Tibial artery (tissue), 4 donors: ENCODE results near the gene ATP6V0E2.

ENCODE experiments used
- DNase-seq, 2 donors: peaks; one replicate each; pipeline ENCODE4 v3.0.0-alpha.2; 2019
- H3K27ac ChIP-seq, 2 donors: fragments of 200-600 bp; sonication (generic) in 1 of 2; 1 replicate in 1 of 2; 2 replicates in 1 of 2; pipeline ENCODE4 v1.5.1; 2018 to 2019; ENCODE audit warnings: mild to moderate bottlenecking in 1 of 2
- H3K27me3 ChIP-seq, 2 donors: fragments of 200-600 bp; sonication (generic) in 1 of 2; one replicate each; pipeline versions ENCODE4 v1.5.1 to v1.6.0; 2016 to 2019
- H3K36me3 ChIP-seq, 3 donors: fragments of 200-600 bp; sonication (generic) in 2 of 3; one replicate each; pipeline ENCODE4 v1.5.1; 2016 to 2019; ENCODE audit warnings: mild to moderate bottlenecking in 2 of 3
- H3K4me1 ChIP-seq, 4 donors: fragments of 200-600 bp; sonication (generic) in 2 of 4; 1 replicate in 3 of 4; 2 replicates in 1 of 4; pipeline ENCODE4 v1.5.1; 2016 to 2019
- H3K4me3 ChIP-seq, 2 donors: fragments of 200-600 bp; sonication (generic) in 1 of 2; 1 replicate in 1 of 2; 2 replicates in 1 of 2; pipeline ENCODE4 v1.5.1; 2018 to 2019; ENCODE audit warnings: mild to moderate bottlenecking in 2 of 2
- H3K9me3 ChIP-seq, 3 donors: fragments of 200-600 bp; sonication (generic) in 1 of 3; one replicate each; pipeline ENCODE4 v1.5.1; 2016 to 2019
- CTCF ChIP-seq, 2 experiments: fragments of 200-600 bp in 1 of 2; fragments of 450-650 bp in 1 of 2; IDR thresholded peaks; one replicate each; pipeline ENCODE4 v1.5.1; 2017 to 2019; ENCODE audit warnings: antibody characterized with exemption in 2 of 2, mild to moderate bottlenecking in 1 of 2, moderate library complexity in 1 of 2
- intact Hi-C: fragments of 100-400 bp; cut with DNase I; formaldehyde crosslinking; loops from one replicate; pipeline ENCODE4 v1.15.0; 2023; ENCODE audit warnings: low total_unique reads

The ATP6V0E2 gene

GRCh38 chr7:149873970-149874643 lies 338 bp downstream of the ATP6V0E2 start:
- Histone ChIP-seq H3K27ac (peak overlapping the region; percentile 83 to 89), H3K9me3 (no peaks in the 10 kb centered on the region), H3K27me3 (no peaks in the 10 kb centered on the region), H3K4me1 (peaks cover 0 to 15% (median 12%) of the 10 kb centered on the region in 4 donors), H3K36me3 (peaks cover 0 to 3% (median 0%) of the 10 kb centered on the region in 3 donors), H3K4me3 (peak overlapping the region; percentile 82)
- intact Hi-C loops = loop anchor here (5.0 kb wide), 1 partner anchor 37 kb away; the partner anchor contains the start of gene ZNF862
- DNase-seq = no peak
- no peak for TF ChIP-seq CTCF (IDR thresholded peaks at IDR 0.05)

GRCh38 chr7:149874644-149875028 lies 867 bp downstream of the ATP6V0E2 start:
- DNase-seq = no peak
- H3K4me3 ChIP-seq = peak overlapping the region; percentile 82
- no peak overlapping the region for H3K27ac ChIP-seq
- H3K4me1 ChIP-seq = peaks cover 0 to 15% (median 12%) of the 10 kb centered on the region in 4 donors
- intact Hi-C loops = loop anchor here (5.0 kb wide), 1 partner anchor 37 kb away; the partner anchor contains the start of gene ZNF862
- no peak for TF ChIP-seq CTCF (IDR thresholded peaks at IDR 0.05)
- no peaks in the 10 kb centered on the region for H3K9me3 ChIP-seq
- H3K36me3 ChIP-seq = peaks cover 0 to 8% (median 0%) of the 10 kb centered on the region in 3 donors
- H3K27me3 ChIP-seq = no peaks in the 10 kb centered on the region

- TF ChIP-seq CTCF (IDR thresholded peaks at IDR 0.05) = no peak
- DNase-seq = no peak
- Histone ChIP-seq H3K4me3 (no peak overlapping the region), H3K27ac (no peak overlapping the region), H3K36me3 (peaks cover 0 to 13% (median 0%) of the 10 kb centered on the region in 3 donors), H3K4me1 (peaks cover 0 to 15% (median 12%) of the 10 kb centered on the region in 4 donors), H3K9me3 (no peaks in the 10 kb centered on the region), H3K27me3 (no peaks in the 10 kb centered on the region)
- intact Hi-C loops = no loop called here
These were observed 1.6 kb downstream of the ATP6V0E2 start for GRCh38 chr7:149875396-149875795.

- intact Hi-C loops = no loop called here
- no peak overlapping the region for H3K4me3 ChIP-seq
- H3K27ac ChIP-seq = no peak overlapping the region
- no peaks in the 10 kb centered on the region for H3K27me3 ChIP-seq
- peaks cover 0 to 13% (median 0%) of the 10 kb centered on the region in 3 donors for H3K36me3 ChIP-seq
- no peak for DNase-seq
- no peak for TF ChIP-seq CTCF (IDR thresholded peaks at IDR 0.05)
- peaks cover 0 to 7% (median 6%) of the 10 kb centered on the region in 4 donors for H3K4me1 ChIP-seq
- no peaks in the 10 kb centered on the region for H3K9me3 ChIP-seq
These were observed 4.2 kb downstream of the ATP6V0E2 start for GRCh38 chr7:149877890-149878522.

- no peak overlapping the region for H3K4me3 ChIP-seq
- H3K4me1 ChIP-seq = peaks cover 0 to 11% (median 8%) of the 10 kb centered on the region in 4 donors
These were observed 4.8 kb downstream of the ATP6V0E2 start for GRCh38 chr7:149878523-149878921.

More at GRCh38 chr7:149878523-149878921, 4.8 kb downstream of the ATP6V0E2 start:
- intact Hi-C loops = no loop called here
- Histone ChIP-seq H3K27me3 (no peaks in the 10 kb centered on the region), H3K27ac (no peak overlapping the region), H3K36me3 (peaks cover 0 to 13% (median 0%) of the 10 kb centered on the region in 3 donors), H3K9me3 (no peaks in the 10 kb centered on the region)
- no peak for DNase-seq
- TF ChIP-seq CTCF (IDR thresholded peaks at IDR 0.05) = no peak
